ENCODE data around the gene ZNHIT6.

The ZNHIT6 gene

GRCh38 chr1:85617633-85618100, 90.6 kb downstream of the ZNHIT6 start:
- no peak for DNase-seq (ENCODE audit: low read depth)

- DNase-seq (ENCODE audit: low read depth): no peak
These were observed 91.5 kb downstream of the ZNHIT6 start for GRCh38 chr1:85616736-85617135.

- DNase-seq (ENCODE audit: low read depth): no peak
These were observed 91.9 kb downstream of the ZNHIT6 start for GRCh38 chr1:85616364-85616705.

- no peak for DNase-seq (ENCODE audit: low read depth)
These were observed 92.5 kb downstream of the ZNHIT6 start for GRCh38 chr1:85615586-85616363.

- DNase-seq (ENCODE audit: low read depth): no peak
These were observed 95.4 kb downstream of the ZNHIT6 start for GRCh38 chr1:85612704-85613361.

GRCh38 chr1:85611856-85612255, 96.4 kb downstream of the ZNHIT6 start:
- no peak for DNase-seq (ENCODE audit: low read depth)

GRCh38 chr1:85611425-85611824, 96.8 kb downstream of the ZNHIT6 start:
- no peak for DNase-seq (ENCODE audit: low read depth)

- no peak for DNase-seq (ENCODE audit: low read depth)
These were observed 98.3 kb downstream of the ZNHIT6 start for GRCh38 chr1:85609976-85610375.

- no peak for DNase-seq (ENCODE audit: low read depth)
These were observed 99.4 kb downstream of the ZNHIT6 start for GRCh38 chr1:85608851-85609250.

- no peak for DNase-seq (ENCODE audit: low read depth)
These were observed 100.3 kb downstream of the ZNHIT6 start for GRCh38 chr1:85607921-85608265.

- no peak for DNase-seq (ENCODE audit: low read depth)
These were observed 100.9 kb downstream of the ZNHIT6 start for GRCh38 chr1:85607126-85607920.

GRCh38 chr1:85606414-85606800, 101.8 kb downstream of the ZNHIT6 start:
- DNase-seq (ENCODE audit: low read depth): no peak

- DNase-seq (ENCODE audit: low read depth): no peak
These were observed 102.5 kb downstream of the ZNHIT6 start for GRCh38 chr1:85605484-85606413.

- DNase-seq (ENCODE audit: low read depth): no peak
These were observed 103.8 kb downstream of the ZNHIT6 start for GRCh38 chr1:85604298-85604997.

- DNase-seq (ENCODE audit: low read depth): no peak
These were observed 105.0 kb downstream of the ZNHIT6 start for GRCh38 chr1:85603086-85603880.

- DNase-seq (ENCODE audit: low read depth): no peak
These were observed 105.7 kb downstream of the ZNHIT6 start for GRCh38 chr1:85602571-85602970.

GRCh38 chr1:85601901-85602300, 106.3 kb downstream of the ZNHIT6 start:
- DNase-seq (ENCODE audit: low read depth): no peak

GRCh38 chr1:85599681-85600080, 108.6 kb downstream of the ZNHIT6 start:
- DNase-seq (ENCODE audit: low read depth): no peak
